GM19240 (cell line): Measurements from ENCODE around the gene GTF3C1.

Experiments used
- DNase-seq: peaks from one replicate; pipeline ENCODE4 v3.0.0; 2011; ENCODE audit warnings: low spot score; ENCODE audit not compliant: insufficient read length

Gene GTF3C1

DNA sequence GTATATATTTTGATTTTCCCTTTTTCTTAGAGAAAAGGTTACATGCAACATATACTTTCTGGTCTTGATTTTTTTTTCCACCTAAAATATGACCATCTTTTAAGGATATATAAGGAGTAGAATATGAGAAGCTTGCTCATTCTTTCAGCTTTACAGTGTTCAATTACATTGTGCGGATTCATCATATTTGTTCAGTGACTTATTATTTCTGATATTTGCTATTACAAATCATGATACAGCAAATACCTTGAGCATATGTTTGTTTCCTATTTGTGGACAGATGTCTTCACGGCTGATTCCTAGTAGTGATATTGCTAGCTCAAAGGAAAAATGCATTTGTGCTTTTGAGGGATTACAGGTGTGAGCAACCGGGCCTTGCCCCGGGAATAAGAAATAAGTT, 18.4 kb upstream of the GTF3C1 start:
- no peak for DNase-seq

DNA sequence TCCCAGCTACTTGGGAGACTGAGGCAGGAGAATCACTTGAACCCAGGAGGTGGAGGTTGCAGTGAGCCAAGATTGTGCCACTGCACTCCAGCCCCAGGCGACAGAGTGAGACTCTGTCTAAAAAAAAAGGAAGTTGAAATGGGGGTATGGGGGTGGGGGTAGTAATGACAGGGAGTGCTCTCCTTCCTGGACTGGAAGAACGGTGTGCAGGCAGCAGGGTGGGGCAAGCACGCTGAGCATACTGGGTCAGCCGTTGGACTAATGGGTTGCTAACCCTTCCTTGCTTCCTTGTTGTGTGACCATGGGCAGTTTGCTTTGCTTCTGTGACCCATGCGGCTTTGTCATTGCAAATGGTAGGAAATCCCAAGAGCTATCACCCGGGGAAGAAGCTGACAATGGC, 16.7 kb upstream of the GTF3C1 start:
- DNase-seq: no peak

DNA sequence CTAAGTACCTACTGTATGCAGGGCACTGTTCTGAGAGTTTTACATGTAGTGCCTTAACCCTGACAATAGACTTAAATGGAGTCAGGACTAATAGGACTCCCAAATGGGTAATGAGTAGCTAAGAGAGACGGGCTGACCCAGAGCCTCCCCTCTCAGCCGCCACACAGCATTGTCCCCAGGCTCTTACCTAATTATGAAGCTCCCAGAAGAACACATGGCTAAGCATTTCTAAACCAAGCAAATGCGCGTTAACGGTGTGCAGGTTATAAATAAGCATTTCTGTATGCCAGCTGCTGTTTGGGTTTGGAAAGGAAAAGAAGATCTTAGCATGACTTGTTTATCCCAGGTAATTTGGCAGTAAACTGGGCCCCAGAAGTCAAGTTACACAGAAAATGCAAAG, 14.5 kb upstream of the GTF3C1 start:
- DNase-seq: no peak

DNA sequence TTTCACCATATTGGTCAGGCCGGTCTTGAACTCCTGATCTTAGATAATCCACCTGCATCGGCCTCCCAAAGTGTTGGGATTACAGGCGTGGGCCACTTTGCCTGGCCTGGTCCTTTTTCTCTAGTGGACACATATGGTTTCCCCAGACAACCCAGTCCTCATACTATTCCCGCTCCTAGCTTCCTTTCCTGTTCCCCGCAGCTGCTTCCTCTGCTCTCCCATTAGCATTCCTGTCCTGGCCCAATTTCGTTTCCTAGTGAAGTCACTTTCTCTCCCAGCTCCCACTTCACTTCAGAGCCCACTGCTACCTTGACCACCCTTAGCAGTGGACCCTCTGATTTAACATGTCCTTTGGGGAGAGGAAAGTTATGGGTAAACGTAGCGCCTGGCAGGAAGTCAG, 11.5 kb upstream of the GTF3C1 start:
- no peak for DNase-seq

DNA sequence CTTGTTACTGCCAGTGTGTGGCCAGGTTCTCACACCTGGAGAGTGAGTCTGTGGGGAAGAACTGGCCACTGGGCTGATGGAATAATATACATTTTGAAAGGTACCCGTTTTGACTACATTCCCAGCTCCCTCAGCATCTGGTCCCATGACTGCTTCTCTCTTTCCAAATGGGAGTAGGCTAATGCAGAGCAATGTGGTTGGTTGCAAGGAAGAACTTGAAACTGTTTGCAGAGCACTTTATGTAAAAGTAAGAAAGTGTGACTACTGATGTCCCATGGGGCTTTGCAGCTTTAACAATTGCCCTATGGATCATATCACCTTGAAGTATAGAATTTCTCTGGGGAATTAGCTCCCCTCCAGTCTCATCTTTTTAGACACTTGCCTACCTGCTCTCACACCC, 9.2 kb upstream of the GTF3C1 start:
- DNase-seq: no peak

DNA sequence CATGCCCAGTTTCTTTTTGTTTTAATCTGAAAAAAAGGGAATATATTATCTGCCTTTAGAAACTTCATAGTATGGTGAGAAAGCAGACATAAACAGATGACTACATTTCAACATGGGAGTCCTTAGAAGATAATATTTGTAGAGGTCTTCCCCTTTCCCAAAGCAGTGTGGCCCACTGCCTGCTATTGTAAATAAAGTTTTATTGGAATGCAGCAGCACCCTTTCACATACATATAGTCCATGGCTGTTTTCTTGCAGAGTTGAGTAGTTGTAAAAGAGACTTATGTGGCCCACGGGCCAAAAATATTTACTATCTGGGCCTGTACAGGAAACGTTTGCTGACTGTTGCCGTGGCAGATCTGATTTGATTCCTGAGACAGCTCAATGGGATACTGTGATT, 8.7 kb upstream of the GTF3C1 start:
- DNase-seq: no peak

DNA sequence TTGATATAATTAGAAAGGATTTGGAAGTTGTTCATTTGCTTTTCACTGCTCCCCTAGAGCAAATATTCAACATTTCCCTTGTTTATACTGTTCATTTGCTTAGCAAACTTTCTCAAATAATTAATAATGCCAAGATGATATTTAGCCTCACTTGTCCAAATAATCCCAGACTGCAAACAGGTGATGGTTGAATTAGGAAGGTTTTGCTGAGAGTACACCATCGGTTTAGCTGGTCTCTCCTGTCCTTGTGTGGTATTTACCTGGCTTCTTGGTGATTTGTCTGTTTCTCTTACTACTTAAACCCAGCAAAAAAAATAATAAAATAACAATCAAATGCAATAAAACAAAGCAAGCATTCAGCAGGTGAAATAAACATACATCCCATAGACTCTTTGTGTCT, 6.8 kb upstream of the GTF3C1 start:
- no peak for DNase-seq

DNA sequence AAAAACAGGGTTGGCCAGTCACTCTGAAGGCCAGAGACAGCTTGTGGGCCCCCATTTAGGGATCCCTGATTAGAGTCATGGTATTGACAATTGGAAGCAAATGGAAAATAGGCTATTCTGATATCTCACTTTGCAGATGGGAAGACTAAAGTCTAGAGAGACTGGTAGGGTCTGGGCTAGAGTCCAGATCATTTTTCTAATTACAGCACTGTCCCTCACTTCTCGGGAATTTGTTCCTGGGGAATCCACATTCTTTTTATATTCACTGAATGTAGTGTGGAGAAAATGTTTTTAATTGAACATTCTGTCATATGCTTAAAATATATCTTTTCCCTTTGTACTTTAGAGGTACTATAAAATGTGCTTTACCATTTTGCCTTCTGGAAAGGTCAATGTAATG, 1.3 kb upstream of the GTF3C1 start:
- DNase-seq: no peak

DNA sequence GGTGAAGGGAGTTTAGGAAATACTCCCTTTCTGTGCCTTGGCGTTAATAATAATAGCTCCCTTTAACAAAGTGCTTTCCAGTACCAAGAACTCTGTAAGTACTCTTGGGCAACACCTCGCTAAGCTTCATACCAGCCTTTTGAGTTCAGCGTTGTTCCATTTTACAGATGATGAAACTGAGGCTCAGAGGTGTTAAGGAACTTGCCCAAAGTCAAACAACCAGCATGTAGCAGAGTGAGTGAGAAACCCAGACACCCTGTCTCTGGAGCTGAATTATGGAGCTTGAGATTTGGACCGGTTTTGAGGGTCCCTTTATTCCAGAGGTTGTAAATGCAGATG, 838 bp upstream of the GTF3C1 start:
- no peak for DNase-seq

DNA sequence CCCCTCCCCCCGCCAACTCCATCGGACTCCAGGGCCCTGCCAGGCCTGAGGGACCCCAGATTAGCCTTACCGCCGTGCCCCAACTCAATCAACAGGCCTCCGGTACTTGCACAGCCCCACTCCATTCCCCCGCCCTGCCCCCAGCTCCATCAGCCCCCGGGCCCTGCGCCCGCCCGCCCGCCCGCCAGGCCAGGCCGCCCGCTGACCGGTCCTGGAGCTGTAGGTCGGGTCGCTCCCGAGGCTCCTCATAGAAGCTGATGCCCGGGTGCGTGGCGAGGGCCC, 308 bp downstream of the GTF3C1 start:
- peak; percentile 12 for DNase-seq

DNA sequence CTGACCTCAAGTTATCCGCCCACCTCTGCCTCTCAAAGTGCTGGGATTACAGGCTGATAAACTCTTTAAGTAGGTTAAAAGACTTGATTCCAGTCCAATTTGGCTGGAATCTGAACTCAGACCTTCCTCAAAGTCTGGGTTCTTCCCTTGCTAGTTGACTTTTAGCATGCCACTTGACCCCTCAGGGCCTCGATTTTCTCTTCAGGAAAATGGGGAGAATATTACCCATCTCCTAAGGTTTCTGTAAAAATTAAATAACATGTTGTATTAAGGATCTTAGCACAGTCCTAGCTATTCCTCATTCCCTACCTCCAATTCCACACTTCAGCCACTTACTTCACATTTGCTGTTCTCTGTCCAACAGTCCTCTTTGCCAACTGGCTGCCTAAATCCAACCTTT, 1.9 kb downstream of the GTF3C1 start:
- DNase-seq: no peak

DNA sequence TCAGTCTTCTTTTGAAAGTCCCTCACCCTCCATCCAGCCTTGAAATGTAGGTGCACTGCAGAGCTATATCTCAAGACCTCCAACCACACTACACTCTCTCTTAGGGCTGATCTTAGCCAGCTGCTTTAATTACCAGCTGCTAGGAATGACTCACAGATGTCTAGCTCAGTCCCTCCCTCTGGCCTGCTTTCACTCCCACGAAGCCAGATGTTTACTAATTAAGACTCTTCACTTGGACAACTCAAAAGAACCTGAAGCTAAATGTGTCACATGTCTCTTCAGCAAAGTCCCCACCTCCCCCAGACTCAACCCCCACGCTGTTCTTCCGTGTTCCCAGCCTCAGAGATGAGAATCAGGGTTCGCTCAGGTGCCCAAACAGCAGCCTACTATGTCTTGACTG, 2.6 kb downstream of the GTF3C1 start:
- DNase-seq: no peak

DNA sequence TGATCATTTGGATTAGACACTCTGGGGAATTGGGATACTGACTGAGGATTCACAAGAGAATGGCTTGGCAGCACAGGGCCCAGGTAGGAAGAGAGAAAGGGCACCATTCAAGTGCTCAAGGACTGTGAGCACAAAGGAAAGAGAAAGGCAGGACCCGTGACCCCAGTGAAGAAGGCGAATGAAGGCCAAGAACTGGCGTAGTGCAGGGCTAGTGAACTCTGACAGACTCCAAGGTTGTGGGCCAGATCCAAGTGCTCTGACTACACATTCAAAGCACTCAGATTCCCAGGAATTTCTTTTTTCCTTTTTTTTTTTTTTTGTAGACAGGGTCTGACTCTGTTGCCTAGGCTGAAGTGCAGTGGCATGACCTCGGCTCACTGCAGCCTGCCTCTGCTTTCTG, 5.0 kb downstream of the GTF3C1 start:
- no peak for DNase-seq

DNA sequence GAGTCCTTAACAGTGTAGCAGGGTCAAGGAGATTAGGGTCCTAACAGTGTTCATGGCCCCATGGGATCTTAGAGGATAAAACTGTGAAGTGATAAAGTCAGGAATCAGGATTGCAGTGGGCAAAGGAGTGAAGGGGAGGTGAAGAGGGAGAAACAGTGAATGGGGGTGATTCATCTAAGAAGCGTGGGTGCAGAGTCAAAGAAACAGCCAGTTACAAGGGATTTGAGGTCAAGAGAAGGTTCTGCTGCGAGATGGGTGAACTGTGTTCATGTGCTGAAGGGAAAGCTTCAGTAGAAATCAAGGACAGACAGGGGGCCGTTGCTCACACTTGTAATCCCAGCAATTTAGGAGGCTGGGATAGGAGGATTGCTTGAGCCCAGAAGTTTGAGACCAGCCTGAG, 5.9 kb downstream of the GTF3C1 start:
- DNase-seq: no peak

DNA sequence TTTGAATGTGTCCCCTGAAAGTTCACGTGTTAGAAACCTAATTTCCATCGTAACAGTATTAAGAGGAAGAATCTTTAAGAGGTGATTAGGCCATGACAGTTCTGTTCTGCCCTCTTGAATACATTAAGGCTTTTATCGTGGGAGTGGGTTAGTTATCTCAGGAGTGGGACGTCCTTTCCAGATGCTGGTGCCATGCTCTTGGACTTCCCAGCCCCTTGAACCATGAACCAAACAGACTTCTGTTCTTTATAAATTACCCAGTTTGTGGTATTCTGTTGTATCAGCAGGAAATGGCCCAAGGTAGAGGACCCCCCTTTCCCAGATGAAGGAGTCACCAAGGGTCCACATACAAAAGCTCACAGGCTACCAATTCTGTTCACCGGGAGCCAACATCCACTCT, 10.1 kb downstream of the GTF3C1 start:
- no peak for DNase-seq

DNA sequence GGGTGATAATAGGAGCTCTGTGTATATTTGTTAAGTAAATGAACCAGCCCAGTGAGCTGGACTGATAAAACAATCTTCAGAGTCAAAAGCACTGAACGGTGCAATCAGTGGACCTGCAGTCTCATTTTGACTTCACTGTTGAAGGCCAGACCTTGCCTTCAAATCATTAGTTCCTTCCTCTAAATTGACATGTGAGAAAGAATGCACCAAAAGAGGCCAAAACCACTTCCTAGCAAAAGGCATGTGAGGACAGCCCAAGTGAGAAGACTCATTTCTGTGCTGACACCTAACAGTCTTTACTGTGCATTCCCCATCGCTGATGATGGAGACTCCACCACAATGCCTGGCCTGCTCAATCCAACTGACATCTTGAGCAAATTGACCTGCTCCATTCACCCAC, 10.6 kb downstream of the GTF3C1 start:
- no peak for DNase-seq

DNA sequence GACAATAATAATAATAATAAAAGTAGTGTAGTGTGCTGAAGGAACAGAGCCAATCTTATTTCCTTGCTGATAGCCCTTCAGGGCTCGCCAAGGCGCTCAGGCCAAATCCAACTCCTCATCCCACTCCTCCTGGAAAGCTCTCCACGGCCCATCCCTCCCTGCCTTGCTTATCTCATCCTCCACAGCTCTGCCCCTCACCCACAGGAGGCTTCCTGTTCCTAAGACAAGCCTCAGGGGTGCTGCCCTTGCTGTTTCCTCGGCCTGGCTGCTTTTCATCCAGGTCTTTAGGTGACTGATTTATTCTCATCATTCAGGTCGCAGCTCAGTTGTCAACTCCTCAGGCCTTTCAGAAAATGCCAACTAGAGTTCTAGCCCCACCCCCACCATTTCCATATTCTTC, 11.2 kb downstream of the GTF3C1 start:
- DNase-seq: no peak

DNA sequence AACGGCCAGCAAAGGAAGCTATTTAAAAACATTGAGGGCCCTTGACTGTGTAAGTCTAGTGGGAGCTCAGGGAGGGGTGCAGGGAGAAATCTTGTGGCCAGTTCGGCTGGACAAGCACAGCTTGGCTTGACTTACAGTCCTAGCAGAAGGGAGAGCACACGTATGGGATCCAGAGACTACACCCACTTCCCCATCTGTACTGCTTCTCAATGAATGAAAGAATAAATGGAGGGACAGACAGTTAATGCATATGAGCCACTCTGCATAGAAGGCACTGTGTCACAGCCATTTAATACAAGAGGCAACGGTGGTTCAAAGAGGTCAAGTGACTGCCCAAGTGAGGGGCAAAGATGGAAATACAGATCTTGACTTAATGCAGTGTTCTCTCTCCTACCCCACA, 15.5 kb downstream of the GTF3C1 start:
- no peak for DNase-seq

DNA sequence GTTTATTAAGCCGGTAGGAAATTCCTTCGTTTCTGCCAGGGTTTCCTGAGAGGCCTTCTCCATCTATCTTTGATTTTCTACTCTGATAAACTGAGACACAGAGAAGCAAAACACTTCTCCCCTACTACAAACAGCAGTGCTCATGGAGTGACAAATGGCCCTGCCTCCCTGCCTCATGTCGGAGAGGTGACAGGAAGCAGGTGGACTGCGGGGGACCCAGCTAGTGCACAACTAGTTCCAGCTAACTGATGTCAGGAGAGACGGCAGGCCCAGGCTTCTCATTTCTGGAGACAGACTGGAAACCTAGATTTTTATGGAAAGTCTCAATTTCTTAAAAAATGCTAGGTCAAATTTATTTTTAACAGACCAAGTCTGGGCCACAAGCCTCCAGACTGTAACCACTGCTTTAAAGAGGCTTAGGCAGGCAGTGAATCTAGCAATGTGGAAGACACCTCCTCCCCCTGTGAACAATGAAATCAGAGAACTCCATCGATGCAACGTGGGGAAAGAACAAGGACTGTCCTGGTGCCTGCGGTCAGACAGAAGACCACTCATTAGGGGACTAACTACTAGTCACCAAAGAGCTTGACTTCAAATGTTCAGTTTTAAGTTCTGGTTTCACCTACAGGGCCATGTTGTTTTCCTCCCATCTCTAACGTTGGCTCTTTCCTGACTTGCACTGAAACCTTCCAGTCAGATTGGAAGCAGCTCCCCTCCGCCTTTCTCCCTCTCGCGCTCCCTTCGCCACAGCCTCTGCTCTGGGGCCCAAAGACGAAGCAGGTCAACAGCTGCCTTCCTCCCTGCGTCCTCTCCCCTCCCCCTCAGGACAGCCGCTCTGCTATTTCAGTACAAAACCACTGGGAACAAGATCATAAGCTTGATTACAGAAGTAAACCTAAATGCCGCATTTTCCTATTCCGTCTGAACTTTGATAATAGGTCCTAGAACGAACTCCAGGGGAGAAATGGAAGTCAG, 17.6 kb downstream of the GTF3C1 start:
- no peak for DNase-seq

DNA sequence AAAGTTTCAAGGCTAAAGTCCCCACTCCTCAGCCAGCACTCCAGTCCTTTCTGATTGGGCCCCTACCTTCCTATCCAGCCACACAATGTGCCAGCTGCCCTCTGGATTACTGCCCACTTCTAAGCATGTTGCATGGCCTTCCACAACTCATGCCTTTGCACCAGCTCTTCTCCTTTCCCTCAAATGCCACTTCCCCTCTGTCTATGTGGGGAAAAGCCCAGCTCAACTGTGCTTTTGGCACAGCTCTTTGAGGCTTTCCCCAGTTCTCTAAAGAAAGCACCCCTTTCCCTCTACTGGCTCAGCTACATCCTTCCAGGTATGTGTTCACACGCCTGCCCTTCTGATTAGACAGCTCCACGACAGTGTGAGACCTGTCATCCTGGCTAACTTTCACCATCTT, 18.5 kb downstream of the GTF3C1 start:
- DNase-seq: no peak

DNA sequence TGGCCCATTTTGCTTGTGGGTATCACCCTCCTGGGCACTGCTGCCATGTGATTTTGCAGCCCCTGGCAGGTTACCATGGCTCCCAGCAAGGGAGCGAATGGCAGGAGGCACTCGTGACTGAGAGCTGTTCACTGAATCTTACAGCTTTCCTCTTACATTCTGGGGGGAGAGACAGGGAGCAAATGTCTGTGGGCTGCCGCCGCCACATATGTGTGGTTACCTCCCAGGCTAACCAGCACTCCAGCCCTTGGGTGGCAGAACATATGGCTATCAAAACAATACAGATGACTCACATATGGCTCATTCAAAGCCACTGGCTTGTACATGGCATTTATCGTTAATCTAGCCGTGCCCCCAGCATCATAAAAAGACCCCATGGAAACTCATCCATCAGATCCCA, 19.8 kb downstream of the GTF3C1 start:
- DNase-seq: no peak

DNA sequence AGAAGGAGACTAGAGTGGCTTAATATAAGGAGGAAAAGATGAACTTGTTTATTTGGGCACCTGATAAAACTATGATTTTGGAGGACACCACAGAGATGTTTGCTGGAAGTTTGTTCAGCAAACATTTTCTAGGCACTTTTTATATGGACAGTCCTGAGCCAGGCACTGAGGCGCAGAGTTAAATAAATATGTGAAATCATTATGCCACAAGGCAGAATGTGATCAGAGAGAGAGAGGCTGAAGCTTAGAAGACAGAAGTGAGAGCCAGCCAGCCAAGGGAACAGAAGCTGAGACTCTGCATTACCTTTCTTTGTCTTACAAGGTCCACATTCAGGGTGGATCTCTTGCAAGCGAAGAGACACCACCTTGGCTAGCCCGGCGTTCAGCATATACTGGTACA, 21.4 kb downstream of the GTF3C1 start:
- DNase-seq: no peak

DNA sequence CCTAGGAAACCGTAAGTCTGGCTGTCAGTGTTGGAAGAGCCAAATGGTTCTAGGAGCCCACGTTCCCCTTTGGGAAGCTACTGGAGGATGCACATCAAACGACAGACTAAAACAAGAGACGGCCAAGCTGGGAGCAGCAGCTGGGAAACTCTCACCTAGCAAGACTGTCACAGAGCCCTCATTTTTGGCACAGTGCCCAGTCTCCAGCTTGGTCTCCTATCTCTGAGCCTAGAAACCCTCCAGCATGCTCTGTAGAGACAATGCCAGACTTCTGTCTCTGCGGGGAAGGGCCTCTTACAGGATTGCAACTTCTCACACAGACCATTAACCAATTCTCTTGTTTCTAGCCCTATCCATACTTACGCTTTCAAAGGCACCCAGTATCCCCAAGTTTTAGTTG, 23.5 kb downstream of the GTF3C1 start:
- DNase-seq: no peak

DNA sequence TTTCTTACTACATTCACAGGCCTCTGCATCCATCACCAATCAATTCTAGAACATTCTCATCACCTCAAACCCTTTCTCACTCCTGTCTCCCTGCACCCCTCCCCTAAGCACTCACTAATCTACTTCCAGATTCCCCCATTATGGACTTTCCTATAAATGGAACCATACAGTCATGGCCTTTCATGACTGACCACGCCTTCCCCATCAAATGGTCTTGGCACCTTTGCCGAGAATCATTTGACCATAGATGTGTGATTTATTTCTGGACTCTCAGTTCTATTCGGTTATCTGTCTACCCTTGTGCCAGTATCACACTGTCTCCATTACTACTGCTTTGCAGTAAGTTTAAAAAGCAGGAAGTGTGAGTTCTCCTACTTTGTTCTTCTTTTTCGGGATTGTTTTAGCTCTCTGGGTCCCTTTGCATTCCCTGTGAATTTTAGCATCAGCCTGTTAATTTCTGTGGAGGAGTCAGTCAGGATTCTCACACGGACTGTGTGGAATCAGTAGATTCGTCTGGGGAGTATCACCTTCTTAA, 27.5 kb downstream of the GTF3C1 start:
- DNase-seq: no peak
